ENCODE results near the gene POTEI. TPM values are rescaled to one million over a fixed set of nuclear protein-coding genes. Genes with fewer than 3 reads are reported as not detected.
"Not testable (repeated sequence)": the region's sequence is repeated elsewhere in the genome, so short reads cannot be mapped to it uniquely, and the experiment has no call there.

Gene POTEI
- polyA plus RNA-seq, 3 donors = 0.16 to 0.50 (median 0.21) TPM

DNA sequence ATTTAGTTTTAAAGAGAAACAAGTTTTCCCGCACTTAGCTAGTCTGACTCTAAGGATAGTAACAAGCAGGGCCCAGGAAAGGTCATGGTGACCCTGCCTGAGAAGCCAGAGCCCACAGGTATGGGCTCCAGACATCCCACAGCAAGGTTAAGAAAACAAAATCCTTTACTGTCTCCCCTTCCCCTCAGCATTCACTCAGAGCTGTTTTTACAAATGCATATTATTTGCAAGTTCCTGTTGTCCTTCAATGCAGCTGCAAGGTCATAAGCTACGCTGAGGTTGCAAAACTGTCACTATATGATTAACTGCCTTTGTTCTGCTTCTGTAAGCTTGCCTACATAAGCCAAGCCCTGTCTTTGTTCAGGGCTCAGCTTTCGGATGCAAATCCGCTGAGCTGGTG, 18.1 kb downstream of the POTEI start:
- not testable (repeated sequence) for DNase-seq

DNA sequence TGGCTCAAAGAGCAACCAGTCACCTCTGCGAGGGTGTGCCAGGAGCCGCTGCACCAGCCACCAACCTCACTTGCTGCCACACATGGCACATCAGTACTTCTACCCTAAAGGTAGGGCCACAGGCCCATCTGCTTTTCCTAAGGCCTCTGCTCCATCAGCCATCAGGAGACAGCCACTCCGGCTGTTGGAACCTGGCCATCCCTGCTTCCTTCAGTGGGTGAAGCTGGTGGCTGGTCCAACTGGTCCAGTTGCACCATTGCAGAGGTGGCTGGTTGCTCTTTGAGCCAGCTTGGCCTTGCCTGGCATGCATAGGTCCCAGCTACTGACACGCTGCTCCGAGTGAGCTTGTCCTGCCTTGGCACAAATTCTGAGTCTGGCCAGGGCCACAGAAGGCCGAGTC, 53.7 kb downstream of the POTEI start:
- DNase-seq = not testable (repeated sequence)

DNA sequence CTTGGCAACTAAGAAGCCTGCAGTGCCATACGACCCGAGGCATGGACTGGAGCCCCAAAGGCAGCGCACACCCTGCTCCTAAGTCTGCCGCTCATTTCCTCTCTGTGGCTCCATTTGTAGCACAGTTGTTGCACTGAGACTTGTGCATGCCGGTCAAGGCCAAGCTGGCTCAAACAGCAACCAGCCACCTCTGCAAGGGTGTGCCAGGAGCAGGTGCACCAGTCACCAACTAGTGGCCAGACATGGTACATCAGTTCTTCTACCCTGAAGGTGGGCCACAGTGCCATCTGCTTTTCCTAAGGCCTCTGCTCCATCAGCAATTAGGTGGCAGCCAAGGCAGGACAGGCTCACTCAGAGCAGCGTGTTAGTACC, 54.4 kb downstream of the POTEI start:
- not testable (repeated sequence) for DNase-seq

DNA sequence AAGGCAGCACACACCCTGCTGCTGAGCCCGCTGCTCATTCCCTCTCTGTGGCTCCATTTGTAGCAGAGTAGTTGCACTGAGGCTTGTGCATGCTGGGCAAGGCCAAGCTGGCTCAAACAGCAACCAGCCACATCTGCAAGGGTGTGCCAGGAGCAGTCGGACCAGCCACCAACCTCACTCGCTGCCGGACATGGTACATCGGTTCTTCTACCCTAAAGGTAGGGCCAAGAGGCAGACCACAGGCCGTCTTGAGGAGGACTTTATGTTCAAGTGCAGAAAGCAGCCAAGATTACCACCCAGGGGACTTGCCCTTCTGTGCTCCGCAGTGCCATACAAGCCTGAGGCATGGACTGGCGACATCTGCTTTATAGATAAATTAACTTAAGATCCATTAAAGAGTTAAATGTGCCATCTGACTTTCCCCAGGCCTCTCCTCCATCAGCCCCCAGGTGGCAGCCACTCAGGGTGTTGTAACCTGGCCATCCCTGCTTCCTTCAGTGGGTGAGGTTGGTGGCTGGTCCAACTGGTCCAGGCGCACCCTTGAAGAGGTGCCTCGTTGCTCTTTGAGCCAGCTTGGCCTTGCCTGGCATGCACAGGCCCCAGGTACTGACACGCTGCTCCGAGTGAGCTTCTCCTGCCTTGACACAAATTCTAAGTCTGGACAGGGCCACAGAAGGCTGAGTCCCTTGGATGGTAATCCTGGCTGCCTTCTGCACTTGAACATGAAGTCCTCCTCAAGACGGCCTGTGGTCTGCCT, 55.0 kb downstream of the POTEI start:
- DNase-seq = not testable (repeated sequence)

DNA sequence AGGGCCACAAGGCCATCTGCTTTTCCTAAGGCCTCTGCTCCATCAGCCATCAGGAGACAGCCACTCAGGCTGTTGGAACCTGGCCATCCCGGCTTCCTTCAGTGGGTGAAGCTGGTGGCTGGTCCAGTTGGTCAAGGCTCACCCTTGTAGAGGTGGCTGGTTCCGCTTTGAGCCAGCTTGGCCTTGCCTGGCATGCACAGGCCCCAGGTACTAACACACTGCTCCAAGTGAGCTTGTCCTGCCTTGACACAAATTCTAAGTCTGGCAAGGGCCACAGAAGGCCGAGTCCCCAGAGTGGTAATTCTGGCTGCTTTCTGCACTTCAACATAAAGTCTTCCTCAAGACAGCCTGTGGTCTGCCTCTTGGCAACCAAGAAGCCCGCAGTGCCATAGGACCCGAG, 56.2 kb downstream of the POTEI start:
- not testable (repeated sequence) for DNase-seq

DNA sequence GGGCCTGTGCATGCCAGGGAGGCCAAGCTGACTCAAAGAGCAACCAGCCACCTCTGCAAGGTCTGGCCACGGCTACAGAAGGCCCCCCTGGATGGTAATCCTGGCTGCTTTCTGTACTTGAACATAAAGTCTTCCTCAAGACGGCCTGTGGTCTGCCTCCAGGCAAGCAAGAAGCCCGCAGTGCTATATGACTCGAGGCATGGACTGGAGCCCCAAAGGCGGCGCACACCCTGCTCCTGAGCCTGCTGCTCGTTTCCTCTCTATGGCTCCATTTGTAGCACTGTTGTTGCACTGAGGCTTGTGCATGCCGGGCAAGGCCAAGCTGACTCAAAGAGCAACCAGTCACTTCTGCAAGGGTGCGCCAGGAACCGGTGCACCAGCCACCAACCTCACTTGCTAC, 57.3 kb downstream of the POTEI start:
- not testable (repeated sequence) for DNase-seq

DNA sequence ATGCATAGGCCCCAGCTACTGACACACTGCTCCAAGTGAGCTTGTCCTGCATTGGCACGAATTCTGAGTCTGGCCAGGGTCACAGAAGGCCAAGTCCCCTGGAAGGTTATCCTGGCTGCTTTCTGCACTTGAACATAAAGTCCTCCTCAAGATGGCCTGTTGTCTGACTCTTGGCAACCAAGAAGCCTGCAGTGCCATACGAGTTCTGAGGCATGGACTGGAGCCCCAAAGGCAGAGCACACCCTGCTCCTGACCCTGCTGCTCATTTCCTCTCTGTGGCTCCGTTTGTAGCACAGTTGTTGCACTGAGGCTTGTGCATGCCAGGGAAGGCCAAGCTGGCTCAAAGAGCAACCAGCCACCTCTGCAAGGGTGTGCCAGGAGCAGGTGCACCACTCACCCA, 57.9 kb downstream of the POTEI start:
- not testable (repeated sequence) for DNase-seq

DNA sequence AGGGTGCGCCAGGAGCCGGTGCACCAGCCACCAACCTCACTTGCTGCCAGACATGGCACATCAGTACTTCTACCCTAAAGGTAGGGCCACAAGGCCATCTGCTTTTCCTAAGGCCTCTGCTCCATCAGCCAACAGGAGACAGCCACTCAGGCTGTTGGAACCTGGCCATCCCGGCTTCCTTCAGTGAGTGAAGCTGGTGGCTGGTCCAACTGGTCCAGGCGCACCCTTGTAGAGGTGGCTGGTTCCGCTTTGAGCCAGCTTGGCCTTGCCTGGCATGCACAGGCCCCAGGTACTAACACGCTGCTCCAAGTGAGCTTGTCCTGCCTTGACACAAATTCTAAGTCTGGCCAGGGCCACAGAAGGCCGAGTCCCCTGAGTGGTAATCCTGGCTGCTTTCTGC, 58.8 kb downstream of the POTEI start:
- DNase-seq = not testable (repeated sequence)

DNA sequence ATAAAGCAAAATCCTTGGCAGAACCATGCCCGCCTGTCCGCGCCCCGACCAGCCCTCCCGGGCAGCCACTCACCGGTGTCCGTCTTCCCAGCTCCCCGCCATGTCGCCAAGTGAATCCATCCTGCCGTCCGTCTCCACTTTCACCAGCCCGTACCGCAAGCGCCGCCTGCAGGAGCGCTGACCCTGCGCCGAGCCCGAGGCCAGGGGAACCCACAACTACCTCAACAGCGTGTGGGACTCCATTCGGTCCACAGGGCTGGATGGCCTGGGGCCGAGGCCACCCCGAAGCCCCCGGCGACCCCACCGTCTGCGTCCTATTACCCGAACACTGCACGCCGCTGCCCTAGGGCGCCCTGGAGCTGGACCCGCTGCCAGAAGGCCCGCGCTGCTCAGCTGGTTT, 81.5 kb downstream of the POTEI start:
- peak; percentile 8 for DNase-seq

DNA sequence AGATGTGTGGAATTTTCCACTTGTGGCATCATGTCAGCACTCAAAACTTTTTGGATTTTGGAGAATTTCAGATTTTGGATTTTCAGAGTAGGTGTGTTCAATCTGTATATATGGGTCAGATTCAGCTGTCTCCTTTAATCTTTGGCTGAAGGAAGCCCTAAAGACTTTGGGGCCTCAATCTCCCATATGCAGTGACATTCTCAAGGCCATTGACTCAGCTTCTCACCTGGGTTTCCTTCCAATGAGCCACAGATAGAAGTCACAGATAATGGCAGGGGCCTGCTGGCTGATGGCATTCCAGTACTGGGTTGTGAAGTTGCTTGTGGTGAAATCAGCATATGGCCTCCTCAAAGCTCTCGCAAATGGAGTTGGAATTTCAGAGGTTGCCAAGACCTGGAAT, 90.3 kb downstream of the POTEI start:
- not testable (repeated sequence) for DNase-seq

DNA sequence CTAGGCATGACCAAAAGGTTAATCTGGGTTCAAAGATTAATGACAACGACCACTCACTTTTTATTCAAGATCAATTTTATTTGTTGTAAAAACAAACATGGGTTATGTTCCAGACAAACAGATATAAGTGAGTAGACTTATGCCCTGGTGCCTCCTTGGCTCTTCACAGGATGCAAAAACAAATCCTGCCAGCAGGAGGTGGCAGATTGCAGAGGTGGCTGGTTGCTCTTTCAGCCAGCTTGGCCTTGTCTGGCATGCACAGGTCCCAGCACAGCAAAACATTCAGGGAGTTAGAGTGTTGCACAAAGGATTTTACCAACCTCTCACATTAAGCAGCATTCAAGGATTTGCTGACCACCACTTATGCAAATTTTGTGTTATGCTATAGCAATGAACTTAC, 92.4 kb downstream of the POTEI start:
- DNase-seq = not testable (repeated sequence)

Other genes starting within 250 kb of the POTEI start
- 10 to 100 TPM; 40.5 to 45.8 (median 43.9) TPM for gene IMP4, start 166.4 kb downstream of the POTEI start, polyA plus RNA-seq (ENCODE audit: insufficient read length in 3 of 3)
- 10 to 100 TPM; 29.9 to 42.6 (median 37.0) TPM for gene PTPN18, start 153.3 kb downstream of the POTEI start, polyA plus RNA-seq (ENCODE audit: insufficient read length in 3 of 3)
- gene CFC1B, start 11.9 kb upstream of the POTEI start, polyA plus RNA-seq (ENCODE audit: insufficient read length in 3 of 3) = not detected
- gene CFC1, start 90.2 kb upstream of the POTEI start, polyA plus RNA-seq (ENCODE audit: insufficient read length in 3 of 3) = not detected
- not detected for gene POTEJ, start 102.1 kb upstream of the POTEI start, polyA plus RNA-seq (ENCODE audit: insufficient read length in 3 of 3)
- not detected for gene GPR148, start 219.7 kb upstream of the POTEI start, polyA plus RNA-seq (ENCODE audit: insufficient read length in 3 of 3)
- gene AMER3, start 246.2 kb upstream of the POTEI start, polyA plus RNA-seq (ENCODE audit: insufficient read length in 3 of 3) = under 1 TPM in 1 of 3 donors, not detected in 2; 0.03 TPM